Ascending aorta (tissue), 2 donors: ENCODE results near the gene PCDH9. TPM values are rescaled to one million over a fixed set of nuclear protein-coding genes. Genes with fewer than 3 reads are reported as not detected.

Source experiments
- DNase-seq, 2 donors: peaks; one replicate each; pipeline ENCODE4 v3.0.0-alpha.2; 2019; ENCODE audit warnings: low spot score in 2 of 2
- H3K27ac ChIP-seq, 2 donors: fragments of 200-600 bp; sonication (generic); one replicate each; pipeline ENCODE4 v1.5.1; 2016 to 2017; ENCODE audit warnings: mild to moderate bottlenecking in 1 of 2
- H3K27me3 ChIP-seq: fragments of 200-600 bp; sonication (generic); one replicate; pipeline ENCODE4 v1.5.1; 2017
- H3K36me3 ChIP-seq, 2 donors: fragments of 200-600 bp; sonication (generic); one replicate each; pipeline ENCODE4 v1.5.1; 2016
- H3K4me1 ChIP-seq, 2 donors: fragments of 200-600 bp; sonication (generic); one replicate each; pipeline ENCODE4 v1.5.1; 2016 to 2017; ENCODE audit warnings: mild to moderate bottlenecking in 1 of 2
- H3K4me3 ChIP-seq, 2 donors: fragments of 200-600 bp; sonication (generic); one replicate each; pipeline ENCODE4 v1.5.1; 2016 to 2017; ENCODE audit warnings: mild to moderate bottlenecking in 1 of 2
- H3K9me3 ChIP-seq, 2 donors: fragments of 200-600 bp; sonication (generic); one replicate each; pipeline ENCODE4 v1.5.1; 2016
- intact Hi-C: fragments of 100-400 bp; cut with DNase I; formaldehyde crosslinking; loops from one replicate; pipeline ENCODE4 v1.15.1; 2023
- total RNA-seq: library from RNA; depleted of rRNA; stranded (reverse); fragments of >200 nt; gene quantifications from one replicate; pipeline ENCODE4 v1.1.0, GENCODE V29; 2016
- TF ChIP-seq, protein P1 (sequence below), 3 experiments: fragments of 200-600 bp in 2 of 3; fragments of 450-650 bp in 1 of 3; sonication (generic) in 2 of 3; IDR thresholded peaks; one replicate each; pipeline ENCODE4 v1.5.1; 2016 to 2019; ENCODE audit warnings: antibody characterized with exemption in 3 of 3, mild to moderate bottlenecking in 1 of 3, moderate library complexity in 1 of 3

PCDH9 gene
- total RNA-seq, 1 donor from 2014 or later, result 3.6 TPM

DNA sequence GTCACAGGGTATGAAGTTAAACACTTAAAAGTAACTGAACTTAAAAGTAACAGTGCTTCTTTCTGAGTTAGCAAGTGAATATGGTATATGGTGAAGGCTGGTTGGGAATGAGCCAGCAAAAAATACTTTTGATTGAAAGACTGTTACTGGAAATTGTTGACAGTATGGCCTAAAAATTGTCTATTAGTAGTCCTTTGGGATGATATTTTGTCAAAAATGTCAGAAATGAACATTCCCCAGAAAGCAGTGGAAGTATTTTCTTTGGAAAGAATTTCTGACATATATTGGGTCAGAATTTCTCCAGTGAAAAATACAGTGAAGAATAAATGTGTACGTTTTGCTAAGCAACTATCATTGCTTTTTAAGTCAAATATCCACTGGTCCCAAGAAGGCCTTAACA lies 860.5 kb downstream of the PCDH9 start:
- no peaks in the 10 kb centered on the region for H3K36me3 ChIP-seq
- no peak overlapping the region for H3K4me3 ChIP-seq
- no peaks in the 10 kb centered on the region for H3K27me3 ChIP-seq
- TF ChIP-seq, protein P1, sequence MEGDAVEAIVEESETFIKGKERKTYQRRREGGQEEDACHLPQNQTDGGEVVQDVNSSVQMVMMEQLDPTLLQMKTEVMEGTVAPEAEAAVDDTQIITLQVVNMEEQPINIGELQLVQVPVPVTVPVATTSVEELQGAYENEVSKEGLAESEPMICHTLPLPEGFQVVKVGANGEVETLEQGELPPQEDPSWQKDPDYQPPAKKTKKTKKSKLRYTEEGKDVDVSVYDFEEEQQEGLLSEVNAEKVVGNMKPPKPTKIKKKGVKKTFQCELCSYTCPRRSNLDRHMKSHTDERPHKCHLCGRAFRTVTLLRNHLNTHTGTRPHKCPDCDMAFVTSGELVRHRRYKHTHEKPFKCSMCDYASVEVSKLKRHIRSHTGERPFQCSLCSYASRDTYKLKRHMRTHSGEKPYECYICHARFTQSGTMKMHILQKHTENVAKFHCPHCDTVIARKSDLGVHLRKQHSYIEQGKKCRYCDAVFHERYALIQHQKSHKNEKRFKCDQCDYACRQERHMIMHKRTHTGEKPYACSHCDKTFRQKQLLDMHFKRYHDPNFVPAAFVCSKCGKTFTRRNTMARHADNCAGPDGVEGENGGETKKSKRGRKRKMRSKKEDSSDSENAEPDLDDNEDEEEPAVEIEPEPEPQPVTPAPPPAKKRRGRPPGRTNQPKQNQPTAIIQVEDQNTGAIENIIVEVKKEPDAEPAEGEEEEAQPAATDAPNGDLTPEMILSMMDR (IDR thresholded peaks at IDR 0.05), result no peak
- no peaks in the 10 kb centered on the region for H3K9me3 ChIP-seq
- no peak for DNase-seq
- H3K4me1 ChIP-seq, result no peaks in the 10 kb centered on the region
- no peak overlapping the region for H3K27ac ChIP-seq
- intact Hi-C loops, result no loop called here

- intact Hi-C loops, result no loop called here
- Histone ChIP-seq H3K4me3 (no peak overlapping the region), H3K27me3 (no peaks in the 10 kb centered on the region), H3K27ac (no peak overlapping the region), H3K36me3 (no peaks in the 10 kb centered on the region), H3K9me3 (no peaks in the 10 kb centered on the region), H3K4me1 (no peaks in the 10 kb centered on the region)
- no peak for DNase-seq
- TF ChIP-seq, protein P1 (IDR thresholded peaks at IDR 0.05), result no peak
These were observed 862.8 kb downstream of the PCDH9 start for GRCh38 chr13:66367356-66367755.

GRCh38 chr13:66365101-66365500 lies 865.0 kb downstream of the PCDH9 start:
- H3K36me3 ChIP-seq, result no peaks in the 10 kb centered on the region
- H3K4me1 ChIP-seq, result no peaks in the 10 kb centered on the region
- TF ChIP-seq, protein P1 (IDR thresholded peaks at IDR 0.05), result no peak
- H3K4me3 ChIP-seq, result no peak overlapping the region
- no peak for DNase-seq
- H3K27me3 ChIP-seq, result no peaks in the 10 kb centered on the region
- H3K9me3 ChIP-seq, result no peaks in the 10 kb centered on the region
- intact Hi-C loops, result no loop called here
- no peak overlapping the region for H3K27ac ChIP-seq

- H3K4me3 ChIP-seq, result no peak overlapping the region
- no peak for DNase-seq
- no peaks in the 10 kb centered on the region for H3K9me3 ChIP-seq
- TF ChIP-seq, protein P1 (IDR thresholded peaks at IDR 0.05), result no peak
- no peaks in the 10 kb centered on the region for H3K27me3 ChIP-seq
- no peaks in the 10 kb centered on the region for H3K4me1 ChIP-seq
- no peak overlapping the region for H3K27ac ChIP-seq
- no peaks in the 10 kb centered on the region for H3K36me3 ChIP-seq
- intact Hi-C loops, result no loop called here
These were observed 865.8 kb downstream of the PCDH9 start for GRCh38 chr13:66364346-66364745.

GRCh38 chr13:66362485-66362884 lies 867.7 kb downstream of the PCDH9 start:
- H3K36me3 ChIP-seq, result no peaks in the 10 kb centered on the region
- H3K9me3 ChIP-seq, result no peaks in the 10 kb centered on the region
- no peak overlapping the region for H3K4me3 ChIP-seq
- no peak overlapping the region for H3K27ac ChIP-seq
- H3K4me1 ChIP-seq, result no peaks in the 10 kb centered on the region
- no peak for DNase-seq
- no peaks in the 10 kb centered on the region for H3K27me3 ChIP-seq
- intact Hi-C loops, result no loop called here
- TF ChIP-seq, protein P1 (IDR thresholded peaks at IDR 0.05), result no peak

GRCh38 chr13:66359910-66360552 lies 870.1 kb downstream of the PCDH9 start:
- TF ChIP-seq, protein P1 (IDR thresholded peaks at IDR 0.05), result no peak
- intact Hi-C loops, result no loop called here
- no peak for DNase-seq
- Histone ChIP-seq H3K27ac (no peak overlapping the region), H3K9me3 (no peaks in the 10 kb centered on the region), H3K27me3 (no peaks in the 10 kb centered on the region), H3K36me3 (no peaks in the 10 kb centered on the region), H3K4me3 (no peak overlapping the region), H3K4me1 (no peaks in the 10 kb centered on the region)
